GM18526 (cell line): ENCODE data around the gene TNFRSF21.

Experiments used
- POLR2A ChIP-seq: IDR thresholded peaks from 3 replicates; pipeline ENCODE4 v1.6.1; 2011; ENCODE audit not compliant: insufficient read length; ENCODE audit errors: extremely low read depth

The TNFRSF21 gene

GRCh38 chr6:47234266-47234933 lies 75.3 kb downstream of the TNFRSF21 start:
- TF ChIP-seq POLR2A: no peak

GRCh38 chr6:47231151-47231550 lies 78.6 kb downstream of the TNFRSF21 start:
- TF ChIP-seq POLR2A: no peak

- no peak for TF ChIP-seq POLR2A
These were observed 79.1 kb downstream of the TNFRSF21 start for GRCh38 chr6:47230579-47230978.

- TF ChIP-seq POLR2A: no peak
These were observed 80.5 kb downstream of the TNFRSF21 start for GRCh38 chr6:47229255-47229654.

- no peak for TF ChIP-seq POLR2A
These were observed 88.1 kb downstream of the TNFRSF21 start for GRCh38 chr6:47221565-47221964.

- TF ChIP-seq POLR2A: no peak
These were observed 100.1 kb downstream of the TNFRSF21 start for GRCh38 chr6:47209632-47210031.

- no peak for TF ChIP-seq POLR2A
These were observed 102.4 kb downstream of the TNFRSF21 start for GRCh38 chr6:47207261-47207660.

- no peak for TF ChIP-seq POLR2A
These were observed 103.1 kb downstream of the TNFRSF21 start for GRCh38 chr6:47206626-47207025.

- TF ChIP-seq POLR2A: no peak
These were observed 105.6 kb downstream of the TNFRSF21 start for GRCh38 chr6:47203938-47204611.

- TF ChIP-seq POLR2A: no peak
These were observed 106.3 kb downstream of the TNFRSF21 start for GRCh38 chr6:47203266-47203937.

GRCh38 chr6:47202644-47203205 lies 107.0 kb downstream of the TNFRSF21 start:
- no peak for TF ChIP-seq POLR2A

GRCh38 chr6:47200536-47201334 lies 109.0 kb downstream of the TNFRSF21 start:
- no peak for TF ChIP-seq POLR2A

GRCh38 chr6:47197682-47198640 lies 111.7 kb downstream of the TNFRSF21 start:
- TF ChIP-seq POLR2A: no peak

- TF ChIP-seq POLR2A: no peak
These were observed 113.6 kb downstream of the TNFRSF21 start for GRCh38 chr6:47196113-47196512.
